HG03066 (cell line): ENCODE results near the gene ANKRD16.

ENCODE experiments used
- ATAC-seq: cut with Tn5 transposase; IDR thresholded peaks from one replicate; pipeline ENCODE4 v1.9.1; 2021; ENCODE audit warnings: low read depth; ENCODE audit not compliant: unreplicated experiment

ANKRD16 gene

GRCh38 chr10:5904227-5904626 is 14.5 kb upstream of the ANKRD16 start:
- peak; percentile 99 for ATAC-seq

- ATAC-seq = no peak
These were observed 13.9 kb upstream of the ANKRD16 start for GRCh38 chr10:5903563-5903962.

- no peak for ATAC-seq
These were observed 13.0 kb upstream of the ANKRD16 start for GRCh38 chr10:5902511-5903274.

GRCh38 chr10:5900247-5900646 is 10.6 kb upstream of the ANKRD16 start:
- ATAC-seq = no peak

DNA sequence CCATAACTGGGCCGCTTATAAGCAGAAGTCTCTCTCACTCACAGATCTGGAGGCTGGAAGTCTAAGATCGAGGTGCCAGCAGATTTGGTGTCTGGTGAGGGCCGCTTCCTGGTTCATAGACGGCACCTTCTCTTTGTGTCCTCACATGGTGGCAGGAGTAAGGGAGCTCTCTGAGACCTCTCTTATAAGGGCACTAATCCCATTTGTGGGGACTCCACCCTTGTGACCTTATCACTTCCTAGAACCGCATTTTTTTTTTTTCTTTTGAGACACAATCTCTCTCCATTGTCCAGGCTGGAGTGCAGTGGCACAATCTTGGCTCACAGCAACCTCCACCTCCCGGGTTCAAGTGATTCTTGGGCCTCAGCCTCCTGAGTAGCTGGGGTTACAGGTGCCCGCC is 8.5 kb upstream of the ANKRD16 start:
- no peak for ATAC-seq

GRCh38 chr10:5897504-5897903 is 7.8 kb upstream of the ANKRD16 start:
- no peak for ATAC-seq

GRCh38 chr10:5897053-5897340 is 7.3 kb upstream of the ANKRD16 start:
- no peak for ATAC-seq

DNA sequence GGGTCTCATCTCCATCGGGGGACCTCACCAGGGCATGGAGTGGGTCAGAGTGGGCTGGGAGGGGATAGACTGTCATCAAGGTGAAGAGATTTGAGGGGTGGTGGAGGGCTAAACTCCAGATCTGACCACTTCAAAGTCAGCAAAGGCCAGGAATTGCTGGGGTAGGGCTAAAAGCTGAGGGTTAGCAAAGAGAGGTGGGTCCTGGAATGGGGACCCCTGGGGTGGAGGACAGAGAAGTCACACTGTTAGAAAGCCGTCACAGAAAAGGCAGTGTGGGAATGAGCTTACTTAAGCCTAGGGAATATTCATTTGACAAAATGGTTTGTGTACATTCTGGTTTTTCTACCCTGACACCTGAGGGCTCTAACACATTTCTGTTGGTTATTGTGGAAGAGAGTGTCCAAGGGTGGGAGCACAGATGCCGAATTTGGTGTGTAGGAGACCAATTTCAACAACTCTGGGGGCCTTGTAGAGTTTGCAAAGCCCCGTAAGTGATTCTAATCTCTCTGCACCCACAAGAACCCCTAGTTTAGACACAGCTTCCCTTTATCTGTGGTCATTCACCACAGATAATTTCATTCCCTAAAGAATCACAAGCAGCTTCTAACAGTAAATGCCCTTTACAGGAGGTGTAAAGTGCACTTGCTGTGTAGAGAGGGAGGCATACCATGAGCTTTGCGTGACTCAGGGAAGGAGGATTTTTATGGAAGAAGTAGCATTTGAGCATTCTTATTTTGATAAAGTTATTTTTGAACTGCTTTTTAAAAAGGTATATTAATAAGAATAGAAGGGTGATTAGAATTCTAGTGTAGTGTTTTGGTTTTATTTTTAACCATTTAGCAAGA is 6.7 kb upstream of the ANKRD16 start:
- ATAC-seq = no peak

- ATAC-seq = peak; percentile 82
These were observed 6.1 kb upstream of the ANKRD16 start for GRCh38 chr10:5895804-5896203.

- ATAC-seq = peak; percentile 9
These were observed 5.7 kb upstream of the ANKRD16 start for GRCh38 chr10:5895365-5895764.

DNA sequence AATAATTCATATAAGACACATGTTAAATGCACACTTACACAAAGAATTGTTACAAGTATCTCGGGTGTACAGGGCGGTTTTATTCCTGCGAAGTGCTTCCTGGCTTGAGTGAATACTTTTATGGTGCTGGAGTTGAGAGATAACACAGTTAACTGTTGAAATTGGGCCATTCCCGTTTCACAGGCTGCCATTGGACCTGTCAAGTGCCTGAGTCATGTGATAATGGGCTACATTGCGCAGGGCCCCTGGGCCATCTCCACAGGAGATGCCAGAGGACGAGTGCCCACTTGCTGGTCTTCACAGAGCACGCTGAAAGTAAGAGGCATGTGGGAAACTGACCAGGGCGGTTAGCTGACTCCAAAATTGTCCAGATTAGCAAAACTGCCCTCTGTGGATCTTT is 5.2 kb upstream of the ANKRD16 start:
- no peak for ATAC-seq

DNA sequence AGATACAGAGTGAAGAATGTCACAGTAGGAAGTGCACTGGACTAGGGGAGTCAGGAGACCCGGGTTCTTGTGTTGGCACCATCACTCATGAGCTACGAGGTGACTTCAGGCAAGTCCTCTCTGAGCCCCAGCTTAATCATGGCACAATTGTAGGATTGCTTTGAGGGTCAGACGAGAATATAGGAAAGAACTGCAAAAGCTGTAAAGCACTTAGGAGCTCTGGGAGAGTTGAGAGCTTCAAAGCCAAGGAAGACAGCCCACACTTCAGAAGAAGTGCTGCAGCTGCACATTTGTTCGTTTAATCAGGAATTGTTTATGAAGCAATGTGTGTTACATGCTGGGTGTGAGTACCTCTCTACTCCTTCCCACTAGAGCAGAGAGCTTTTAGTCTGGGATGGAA is 4.7 kb upstream of the ANKRD16 start:
- no peak for ATAC-seq

DNA sequence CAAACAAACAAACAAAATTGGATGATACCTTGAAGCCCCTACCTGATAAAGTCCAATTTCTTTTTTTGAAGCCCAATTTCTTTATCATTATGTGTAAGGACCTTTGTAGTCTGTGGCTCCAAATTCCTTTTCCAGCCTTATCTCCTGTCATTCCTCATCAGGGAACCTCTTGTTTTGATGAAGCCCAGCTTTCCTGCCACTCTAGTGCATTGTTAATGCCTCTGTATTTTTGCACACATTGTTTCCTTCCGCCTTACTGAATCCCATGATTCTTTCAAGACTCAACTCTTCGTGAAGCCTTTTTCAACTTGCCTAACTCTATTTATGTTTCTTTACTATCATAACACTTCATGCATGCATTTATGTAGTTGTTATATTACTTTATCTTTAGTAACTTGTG is 3.6 kb upstream of the ANKRD16 start:
- no peak for ATAC-seq

DNA sequence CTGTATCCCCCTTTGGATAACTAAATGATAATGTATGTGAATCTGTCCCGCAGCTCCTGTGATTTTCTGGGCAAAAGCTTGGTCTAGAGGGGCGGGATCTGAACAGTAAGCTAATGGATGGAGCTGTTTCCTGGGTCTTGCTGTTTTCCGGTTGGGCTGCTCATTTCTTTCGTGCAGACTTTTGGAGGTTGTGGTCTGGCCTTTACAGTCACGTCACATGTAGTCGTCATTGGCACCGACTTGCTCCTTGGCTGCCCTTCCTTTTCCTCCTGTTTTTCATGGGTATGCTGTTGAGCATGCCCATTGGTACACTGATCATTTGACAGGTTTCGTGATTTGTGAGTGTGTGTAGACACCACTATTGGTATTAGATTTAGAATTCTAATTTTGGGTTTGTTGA is 2.3 kb upstream of the ANKRD16 start:
- no peak for ATAC-seq

DNA sequence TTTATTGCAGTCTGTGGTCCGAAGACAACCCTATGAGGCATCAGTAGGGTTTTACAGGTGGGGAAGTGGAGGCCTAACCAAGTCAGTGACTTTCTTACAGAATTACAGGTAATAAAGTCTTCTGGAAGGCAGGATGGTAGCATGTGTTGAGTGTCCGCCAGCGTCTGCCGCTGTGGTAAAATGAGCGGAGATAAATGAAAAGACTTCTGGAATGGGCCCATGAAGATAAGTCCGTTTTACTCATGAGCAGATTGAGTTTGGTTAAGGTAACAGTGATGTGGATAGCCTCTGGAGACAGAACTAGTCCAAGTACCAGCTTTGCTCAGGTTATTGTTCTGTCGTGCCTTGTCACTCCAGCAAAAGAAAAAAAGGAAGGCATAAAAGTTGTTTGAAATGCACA is 1.3 kb upstream of the ANKRD16 start:
- no peak for ATAC-seq

DNA sequence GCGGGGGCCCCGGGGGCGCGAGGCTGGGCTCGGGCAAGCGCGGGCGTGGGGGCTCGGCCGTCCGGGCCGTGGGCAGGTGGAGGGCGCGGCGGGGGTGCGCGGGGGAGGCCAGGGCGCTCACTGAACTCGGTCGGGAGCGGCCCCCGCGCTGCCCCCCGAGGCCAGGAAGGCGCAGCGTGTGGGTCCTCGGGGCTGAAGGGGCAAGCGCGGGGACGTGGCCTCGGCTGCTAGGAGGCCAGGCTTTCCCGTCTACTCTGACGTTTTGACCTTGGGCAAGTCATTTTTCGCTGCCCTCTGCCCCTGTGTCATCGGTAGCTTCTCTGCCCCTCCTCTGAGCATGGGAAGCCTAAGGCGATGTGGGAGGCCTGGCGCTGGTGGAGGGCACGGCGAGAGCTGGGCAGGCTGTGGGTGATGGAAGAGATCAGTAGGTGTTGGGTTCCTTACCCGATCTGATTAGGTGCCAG is 791 bp upstream of the ANKRD16 start:
- ATAC-seq = no peak

DNA sequence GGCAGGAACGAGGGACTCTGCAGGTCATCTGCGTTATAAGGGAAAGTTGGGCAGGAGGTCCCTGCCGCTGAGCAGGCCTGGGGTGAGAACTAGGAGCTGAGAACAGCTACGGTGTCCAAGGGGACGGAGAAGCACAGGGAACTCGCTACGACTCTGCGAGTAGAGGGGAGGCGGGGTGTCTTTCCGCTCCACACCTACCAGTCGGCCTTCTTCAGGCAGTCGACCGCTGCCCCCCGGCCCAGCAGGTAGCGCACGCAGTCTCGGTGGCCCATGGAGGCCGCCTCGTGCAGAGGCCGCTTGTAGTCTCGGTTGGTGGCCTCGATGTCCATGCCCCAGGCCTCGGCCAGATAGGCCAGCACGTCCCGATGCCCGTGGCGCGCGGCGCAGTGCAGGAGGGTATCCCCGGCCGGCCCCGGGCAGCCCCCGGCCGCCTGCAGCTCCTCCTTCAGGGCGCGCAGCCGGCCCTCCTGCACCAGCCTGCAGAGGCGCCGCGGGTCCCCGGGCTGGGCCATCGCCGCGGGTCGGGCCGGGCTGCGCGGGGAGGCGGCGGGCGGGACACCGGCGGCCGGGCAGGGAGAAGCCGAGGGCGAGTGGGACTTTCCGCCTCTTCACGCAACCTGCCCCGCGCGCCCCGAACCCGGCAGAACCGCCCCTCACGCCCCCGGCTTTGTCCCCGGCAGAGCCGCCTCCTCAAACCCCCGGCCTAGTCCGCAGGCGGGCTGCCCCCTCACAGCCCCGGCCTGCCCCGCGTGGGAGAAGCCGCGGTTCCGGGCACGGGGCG is 660 bp downstream of the ANKRD16 start:
- peak; percentile 34 for ATAC-seq

- ATAC-seq = no peak
These were observed 1.3 kb downstream of the ANKRD16 start for GRCh38 chr10:5888351-5888750.

- no peak for ATAC-seq
These were observed 2.1 kb downstream of the ANKRD16 start for GRCh38 chr10:5887641-5888040.

- ATAC-seq = no peak
These were observed 2.7 kb downstream of the ANKRD16 start for GRCh38 chr10:5887029-5887428.

- no peak for ATAC-seq
These were observed 4.1 kb downstream of the ANKRD16 start for GRCh38 chr10:5885619-5886018.
